GM21390 (cell line): ENCODE measurements around the gene CCDC182.

ENCODE experiments used
- ATAC-seq: cut with Tn5 transposase; IDR thresholded peaks from one replicate; pipeline ENCODE4 v1.9.1; 2021; ENCODE audit not compliant: unreplicated experiment

The CCDC182 gene

GRCh38 chr17:57730026-57730701 is 14.9 kb downstream of the CCDC182 start:
- no peak for ATAC-seq

GRCh38 chr17:57727630-57728175 is 17.4 kb downstream of the CCDC182 start:
- no peak for ATAC-seq

GRCh38 chr17:57726838-57727237 is 18.3 kb downstream of the CCDC182 start:
- ATAC-seq, result no peak

- ATAC-seq, result no peak
These were observed 18.8 kb downstream of the CCDC182 start for GRCh38 chr17:57726213-57726790.

- ATAC-seq, result no peak
These were observed 20.4 kb downstream of the CCDC182 start for GRCh38 chr17:57724729-57725125.

- ATAC-seq, result no peak
These were observed 20.9 kb downstream of the CCDC182 start for GRCh38 chr17:57724026-57724728.

GRCh38 chr17:57723427-57724025 is 21.6 kb downstream of the CCDC182 start:
- ATAC-seq, result no peak

GRCh38 chr17:57722704-57723043 is 22.4 kb downstream of the CCDC182 start:
- no peak for ATAC-seq

GRCh38 chr17:57721967-57722703 is 23.0 kb downstream of the CCDC182 start:
- ATAC-seq, result no peak

- ATAC-seq, result no peak
These were observed 24.6 kb downstream of the CCDC182 start for GRCh38 chr17:57720386-57721035.

GRCh38 chr17:57718878-57719277 is 26.2 kb downstream of the CCDC182 start:
- ATAC-seq, result no peak

- no peak for ATAC-seq
These were observed 29.1 kb downstream of the CCDC182 start for GRCh38 chr17:57715981-57716380.

GRCh38 chr17:57714665-57715180 is 30.4 kb downstream of the CCDC182 start:
- ATAC-seq, result no peak

- no peak for ATAC-seq
These were observed 32.0 kb downstream of the CCDC182 start for GRCh38 chr17:57713140-57713539.

- no peak for ATAC-seq
These were observed 36.7 kb downstream of the CCDC182 start for GRCh38 chr17:57708410-57708809.

GRCh38 chr17:57707892-57708291 is 37.2 kb downstream of the CCDC182 start:
- ATAC-seq, result no peak

GRCh38 chr17:57706761-57707160 is 38.3 kb downstream of the CCDC182 start:
- no peak for ATAC-seq

GRCh38 chr17:57705921-57706695 is 39.0 kb downstream of the CCDC182 start:
- no peak for ATAC-seq

- no peak for ATAC-seq
These were observed 40.7 kb downstream of the CCDC182 start for GRCh38 chr17:57704448-57704847.

GRCh38 chr17:57703273-57703672 is 41.8 kb downstream of the CCDC182 start:
- no peak for ATAC-seq
